Measurements from ENCODE around the gene RRP15.

Gene RRP15

DNA sequence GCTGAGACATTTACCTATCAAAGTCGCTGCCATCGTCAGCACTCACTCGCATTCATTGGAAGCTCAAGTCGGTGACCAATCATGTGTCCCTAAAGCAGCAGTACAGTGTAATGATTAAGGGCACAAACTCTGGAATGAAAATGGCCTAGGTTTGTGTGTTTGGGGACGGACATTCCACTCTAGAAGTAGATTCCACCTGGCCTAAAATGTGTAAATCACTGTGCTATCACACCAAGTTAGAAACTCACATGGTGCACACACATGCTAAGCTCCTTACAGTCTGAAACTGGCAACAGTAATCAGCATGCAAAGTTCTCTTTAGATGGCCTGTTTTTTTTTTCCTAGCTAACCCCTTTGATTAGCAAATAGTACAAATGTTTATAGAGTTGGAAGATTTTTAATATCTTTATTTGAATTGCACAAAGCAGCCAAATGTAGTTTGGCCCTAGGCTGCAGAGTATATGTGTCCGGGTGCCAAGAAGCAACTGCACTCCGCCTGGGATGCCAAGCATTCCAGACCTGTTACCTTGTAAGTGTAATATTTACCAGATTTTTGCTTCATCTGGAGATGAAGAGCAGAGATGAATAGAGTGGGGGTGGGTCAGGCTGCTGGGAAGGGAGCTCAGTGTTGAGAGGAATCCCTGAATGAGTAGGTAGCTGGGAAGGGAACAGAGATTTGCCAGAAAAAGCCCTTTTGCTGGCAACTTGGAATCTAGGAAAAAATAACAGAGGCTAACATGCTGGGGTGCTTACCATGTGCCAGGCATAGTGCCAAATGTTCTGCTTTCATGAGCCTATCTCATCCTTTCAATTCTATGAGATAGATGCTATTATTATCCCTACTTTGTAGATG lies 95.3 kb downstream of the RRP15 start:
- FAIRE-seq = no peak
- DNase-seq (ENCODE audit: extremely low spot score, insufficient read length, low read depth) = no peak

DNA sequence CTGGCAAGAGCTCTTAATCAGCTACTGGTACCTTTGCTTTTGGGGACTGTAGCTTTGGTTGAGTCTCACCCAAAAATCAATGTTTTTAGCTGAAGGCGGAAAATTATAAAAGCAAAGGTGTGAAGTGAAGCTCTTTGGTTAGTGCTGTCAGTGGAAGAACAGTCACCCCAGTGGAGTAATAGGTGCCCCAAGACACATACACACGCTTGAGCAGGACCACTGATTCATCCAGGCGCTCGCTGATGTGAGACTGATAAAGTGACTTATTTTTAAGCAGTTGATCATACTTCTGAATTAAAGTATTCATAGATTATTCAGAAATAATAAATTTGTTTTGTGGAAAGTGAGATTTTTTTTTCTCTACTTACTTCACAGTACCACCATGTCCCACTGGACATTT lies 97.2 kb downstream of the RRP15 start:
- DNase-seq (ENCODE audit: extremely low spot score, insufficient read length, low read depth) = no peak
- FAIRE-seq = no peak

GRCh38 chr1:218383051-218383450 lies 98.0 kb downstream of the RRP15 start:
- FAIRE-seq (no peak), DNase-seq (ENCODE audit: extremely low spot score, insufficient read length, low read depth) (no peak)

DNA sequence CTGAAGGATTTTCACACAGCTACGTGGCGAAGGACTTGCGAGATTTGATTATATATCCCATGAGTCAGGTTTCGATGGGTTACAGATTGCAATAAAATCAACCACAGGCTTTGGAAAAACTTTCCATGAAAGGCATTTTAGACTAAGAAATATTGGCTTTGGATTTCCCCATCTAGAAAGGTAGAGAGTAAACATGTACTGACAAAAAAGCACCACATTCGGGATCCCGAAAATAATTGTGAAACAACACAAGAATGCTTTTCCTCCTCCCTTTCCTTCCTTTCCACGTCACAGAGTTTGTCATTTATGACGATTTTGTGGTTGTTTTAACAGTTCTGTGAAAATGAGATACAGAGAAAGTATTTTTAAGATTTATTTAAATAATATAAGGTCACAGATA lies 98.6 kb downstream of the RRP15 start:
- FAIRE-seq (no peak), DNase-seq (ENCODE audit: extremely low spot score, insufficient read length, low read depth) (no peak)

GRCh38 chr1:218384581-218384993 lies 99.5 kb downstream of the RRP15 start:
- FAIRE-seq = no peak
- DNase-seq (ENCODE audit: extremely low spot score, insufficient read length, low read depth) = no peak
